ENCODE results near the gene CNOT1. TPM values are rescaled to one million over a fixed set of nuclear protein-coding genes. Genes with fewer than 3 reads are reported as not detected.

The CNOT1 gene
- total RNA-seq, 1 experiment from 2014 or later, result 135 TPM

DNA sequence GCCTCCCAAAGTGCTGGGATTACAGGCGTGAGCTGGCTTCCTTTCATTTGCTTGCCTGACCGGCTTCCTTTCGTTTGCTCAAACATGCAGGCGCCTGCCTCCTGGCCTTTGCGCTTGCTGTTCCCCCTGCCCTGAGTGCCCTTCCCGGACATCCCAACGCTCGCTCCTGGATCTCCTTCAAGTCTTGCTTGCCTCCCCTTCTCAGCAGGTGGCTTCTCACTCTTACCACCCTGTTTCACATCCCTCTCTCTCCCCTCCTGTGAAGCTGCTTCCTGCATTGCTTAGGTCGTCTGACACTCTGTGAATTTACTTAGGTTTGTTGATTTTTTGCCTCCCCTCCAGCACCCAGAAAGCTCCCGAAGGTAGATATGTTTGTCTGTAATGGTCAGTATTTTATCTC is 155.3 kb downstream of the CNOT1 start:
- no peak overlapping the region for H3K4me2 ChIP-seq (ENCODE audit: low read length)
- H3K4me1 ChIP-seq (ENCODE audit: insufficient read depth, low read length), result peaks cover 10% of the 10 kb centered on the region
- ChIA-PET CTCF (no interaction called here), POLR2A (ENCODE audit: unreplicated experiment) (no interaction called here)
- H3F3A ChIP-seq (ENCODE audit: low read length, unreplicated experiment), result no peaks in the 10 kb centered on the region
- no peaks in the 10 kb centered on the region for H3K27me3 ChIP-seq (ENCODE audit: low read length)
- no peak for ATAC-seq
- no peaks in the 10 kb centered on the region for H3K79me2 ChIP-seq (ENCODE audit: low read length)
- H3K9me3 ChIP-seq (ENCODE audit: low read length), result no peaks in the 10 kb centered on the region
- H2AFZ ChIP-seq (ENCODE audit: low read length), result no peak overlapping the region
- DNase-seq, result no peak
- no peaks in the 10 kb centered on the region for H4K20me1 ChIP-seq (ENCODE audit: low read length)
- H3K9ac ChIP-seq (ENCODE audit: low read length), result no peak overlapping the region
- H3K9me2 ChIP-seq (replicated peaks; ENCODE audit: low read length), result no peaks in the 10 kb centered on the region
- H3K36me3 ChIP-seq (ENCODE audit: low read depth, low read length), result no peaks in the 10 kb centered on the region
- no peak overlapping the region for H3K27ac ChIP-seq (ENCODE audit: low read length)
- no peak for TF ChIP-seq CTCF (conservative IDR thresholded peaks at IDR 0.05; ENCODE audit: low read depth, low read length)
- TF ChIP-seq EZH2phosphoT487 (IDR thresholded peaks at IDR 0.05; ENCODE audit: borderline replicate concordance, low read length), result no peak
- TF ChIP-seq EZH2 (IDR thresholded peaks at IDR 0.05; ENCODE audit: low read length, unreplicated experiment), result no peak
- no TSS peak for BruUV-seq (replicated peaks)
- H3K4me3 ChIP-seq (ENCODE audit: low read length), result no peak overlapping the region
- intact Hi-C loops (cut with micrococcal nuclease), result no loop called here

DNA sequence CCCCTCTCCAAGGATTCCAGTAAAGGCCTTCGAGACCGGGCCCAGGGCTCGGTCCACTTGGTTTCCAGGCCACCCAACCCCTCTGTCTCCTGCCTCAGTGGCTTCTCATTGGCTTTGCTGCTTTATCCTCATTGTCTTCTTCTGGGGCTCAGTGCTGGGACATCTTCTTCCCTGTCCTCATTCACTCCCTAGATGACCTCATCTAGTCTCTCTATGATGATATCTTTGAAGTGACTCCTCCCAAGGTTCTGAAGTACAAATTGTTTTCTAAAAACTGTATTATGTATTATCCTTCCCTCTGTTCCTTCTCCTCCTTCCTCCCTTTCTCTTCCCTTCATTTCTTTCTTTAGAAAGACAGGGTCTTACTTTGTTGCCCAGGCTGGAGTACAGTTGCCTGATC is 156.8 kb downstream of the CNOT1 start:
- BruUV-seq (replicated peaks), result no TSS peak
- Histone ChIP-seq H3K27ac (ENCODE audit: low read length) (no peak overlapping the region), H3K4me1 (ENCODE audit: insufficient read depth, low read length) (peaks cover 7% of the 10 kb centered on the region), H4K20me1 (ENCODE audit: low read length) (no peaks in the 10 kb centered on the region), H3K9me3 (ENCODE audit: low read length) (no peaks in the 10 kb centered on the region), H3K4me3 (ENCODE audit: low read length) (no peak overlapping the region), H3F3A (ENCODE audit: low read length, unreplicated experiment) (no peaks in the 10 kb centered on the region), H3K9me2 (replicated peaks; ENCODE audit: low read length) (no peaks in the 10 kb centered on the region), H2AFZ (ENCODE audit: low read length) (no peak overlapping the region), H3K9ac (ENCODE audit: low read length) (no peak overlapping the region), H3K79me2 (ENCODE audit: low read length) (no peaks in the 10 kb centered on the region), H3K27me3 (ENCODE audit: low read length) (no peaks in the 10 kb centered on the region), H3K4me2 (ENCODE audit: low read length) (no peak overlapping the region), H3K36me3 (ENCODE audit: low read depth, low read length) (no peaks in the 10 kb centered on the region)
- no peak for TF ChIP-seq EZH2 (IDR thresholded peaks at IDR 0.05; ENCODE audit: low read length, unreplicated experiment)
- TF ChIP-seq CTCF (conservative IDR thresholded peaks at IDR 0.05; ENCODE audit: low read depth, low read length), result no peak
- no peak for TF ChIP-seq EZH2phosphoT487 (IDR thresholded peaks at IDR 0.05; ENCODE audit: borderline replicate concordance, low read length)
- intact Hi-C loops (cut with micrococcal nuclease), result no loop called here
- no peak for ATAC-seq
- POLR2A ChIA-PET (ENCODE audit: unreplicated experiment), result no interaction called here
- DNase-seq, result no peak
- CTCF ChIA-PET, result no interaction called here

- POLR2A ChIA-PET (ENCODE audit: unreplicated experiment), result no interaction called here
- ATAC-seq, result no peak
These were observed 157.4 kb downstream of the CNOT1 start for GRCh38 chr16:58472266-58472665.

More at GRCh38 chr16:58472266-58472665, 157.4 kb downstream of the CNOT1 start:
- Histone ChIP-seq H3F3A (ENCODE audit: low read length, unreplicated experiment) (no peaks in the 10 kb centered on the region), H3K4me2 (ENCODE audit: low read length) (no peak overlapping the region), H3K27me3 (ENCODE audit: low read length) (no peaks in the 10 kb centered on the region), H3K9me3 (ENCODE audit: low read length) (no peaks in the 10 kb centered on the region), H4K20me1 (ENCODE audit: low read length) (no peaks in the 10 kb centered on the region), H3K4me3 (ENCODE audit: low read length) (no peak overlapping the region), H3K4me1 (ENCODE audit: insufficient read depth, low read length) (peaks cover 2% of the 10 kb centered on the region; the same call in 1 of the 2 replicates), H3K27ac (ENCODE audit: low read length) (no peak overlapping the region), H3K9ac (ENCODE audit: low read length) (no peak overlapping the region), H3K36me3 (ENCODE audit: low read depth, low read length) (no peaks in the 10 kb centered on the region), H3K9me2 (replicated peaks; ENCODE audit: low read length) (no peaks in the 10 kb centered on the region), H2AFZ (ENCODE audit: low read length) (no peak overlapping the region), H3K79me2 (ENCODE audit: low read length) (no peaks in the 10 kb centered on the region)
- DNase-seq, result no peak
- no TSS peak for BruUV-seq (replicated peaks)
- intact Hi-C loops (cut with micrococcal nuclease), result no loop called here
- TF ChIP-seq EZH2phosphoT487 (IDR thresholded peaks at IDR 0.05; ENCODE audit: borderline replicate concordance, low read length) (no peak), EZH2 (IDR thresholded peaks at IDR 0.05; ENCODE audit: low read length, unreplicated experiment) (no peak), CTCF (conservative IDR thresholded peaks at IDR 0.05; ENCODE audit: low read depth, low read length) (no peak)
- CTCF ChIA-PET, result no interaction called here
